Subcutaneous abdominal adipose tissue (tissue), 5 donors: Measurements from ENCODE around the gene GCC2.

ENCODE experiments used
- H3K27ac ChIP-seq: one replicate; pipeline ENCODE4 v1.7.0; 2013; ENCODE audit warnings: low read depth, mild to moderate bottlenecking, inconsistent platforms, low read length, moderate library complexity
- H3K27me3 ChIP-seq, 5 donors: one replicate each; pipeline ENCODE4 v1.7.0; 2013; ENCODE audit warnings: low read length in 5 of 5, inconsistent platforms in 1 of 5; ENCODE audit not compliant: control insufficient read depth in 5 of 5, insufficient read depth in 4 of 5
- H3K36me3 ChIP-seq, 5 donors: one replicate each; pipeline ENCODE4 v1.7.0; 2013; ENCODE audit warnings: low read length in 5 of 5; ENCODE audit not compliant: control insufficient read depth in 5 of 5, insufficient read depth in 5 of 5
- H3K4me1 ChIP-seq, 5 donors: one replicate each; pipeline ENCODE4 v1.7.0; 2013; ENCODE audit warnings: low read length in 5 of 5, mild to moderate bottlenecking in 3 of 5, moderate library complexity in 1 of 5; ENCODE audit not compliant: control insufficient read depth in 5 of 5, insufficient read depth in 5 of 5
- H3K4me3 ChIP-seq, 5 donors: one replicate each; pipeline ENCODE4 v1.7.0; 2013; ENCODE audit warnings: low read length in 5 of 5, low read depth in 1 of 5
- H3K9ac ChIP-seq, 5 donors: one replicate each; pipeline ENCODE4 v1.7.0; 2013; ENCODE audit warnings: low read length in 5 of 5, mild to moderate bottlenecking in 4 of 5, moderate library complexity in 3 of 5
- H3K9me3 ChIP-seq, 5 donors: one replicate each; pipeline ENCODE4 v1.7.0; 2013; ENCODE audit warnings: low read length in 5 of 5; ENCODE audit not compliant: control insufficient read depth in 5 of 5
- donor health status: healthy.
- donor health status: healthy.
- donor health status: healthy.
- donor health status: healthy.
- donor health status: healthy.

Gene GCC2

GRCh38 chr2:108538000-108538625 is 89.1 kb downstream of the GCC2 start:
- H3K9me3 ChIP-seq = no peaks in the 10 kb centered on the region
- peaks cover 3 to 60% (median 52%) of the 10 kb centered on the region in 5 donors for H3K4me1 ChIP-seq
- peak overlapping the region in 2 of 5 donors; percentile 52 to 92 for H3K9ac ChIP-seq
- peak overlapping the region; percentile 98 for H3K27ac ChIP-seq
- peaks cover 0 to 7% (median 0%) of the 10 kb centered on the region in 5 donors for H3K36me3 ChIP-seq
- H3K4me3 ChIP-seq = no peak overlapping the region
- no peaks in the 10 kb centered on the region for H3K27me3 ChIP-seq

- H3K4me3 ChIP-seq = no peak overlapping the region
- no peaks in the 10 kb centered on the region for H3K9me3 ChIP-seq
- H3K9ac ChIP-seq = peak overlapping the region in 1 of 5 donors; percentile 9
- H3K4me1 ChIP-seq = peaks cover 3 to 41% (median 40%) of the 10 kb centered on the region in 5 donors
- H3K27me3 ChIP-seq = no peaks in the 10 kb centered on the region
- H3K36me3 ChIP-seq = peaks cover 0 to 7% (median 0%) of the 10 kb centered on the region in 5 donors
- peak overlapping the region; percentile 66 for H3K27ac ChIP-seq
These were observed 92.4 kb downstream of the GCC2 start for GRCh38 chr2:108541451-108541850.

- no peaks in the 10 kb centered on the region for H3K9me3 ChIP-seq
- peak overlapping the region; percentile 66 for H3K27ac ChIP-seq
- no peaks in the 10 kb centered on the region for H3K27me3 ChIP-seq
- no peak overlapping the region for H3K4me3 ChIP-seq
- peaks cover 3 to 35% (median 35%) of the 10 kb centered on the region in 5 donors for H3K4me1 ChIP-seq
- H3K36me3 ChIP-seq = peaks cover 0 to 7% (median 0%) of the 10 kb centered on the region in 5 donors
- no peak overlapping the region for H3K9ac ChIP-seq
These were observed 93.1 kb downstream of the GCC2 start for GRCh38 chr2:108542071-108542470.

GRCh38 chr2:108547606-108548005 is 98.6 kb downstream of the GCC2 start:
- no peak overlapping the region for H3K9ac ChIP-seq
- no peak overlapping the region for H3K4me3 ChIP-seq
- H3K27me3 ChIP-seq = no peaks in the 10 kb centered on the region
- no peak overlapping the region for H3K27ac ChIP-seq
- H3K4me1 ChIP-seq = peaks cover under 1 to 17% (median 8%) of the 10 kb centered on the region in 5 donors
- no peaks in the 10 kb centered on the region for H3K9me3 ChIP-seq
- peaks cover 0 to 3% (median 0%) of the 10 kb centered on the region in 5 donors for H3K36me3 ChIP-seq

GRCh38 chr2:108548208-108549003 is 99.4 kb downstream of the GCC2 start:
- no peaks in the 10 kb centered on the region for H3K9me3 ChIP-seq
- peak overlapping the region in 1 of 5 donors; percentile 10 for H3K9ac ChIP-seq
- peak overlapping the region; percentile 9 for H3K27ac ChIP-seq
- H3K36me3 ChIP-seq = peaks cover 0 to 3% (median 0%) of the 10 kb centered on the region in 5 donors
- no peak overlapping the region for H3K4me3 ChIP-seq
- no peaks in the 10 kb centered on the region for H3K27me3 ChIP-seq
- peaks cover 3 to 22% (median 12%) of the 10 kb centered on the region in 5 donors for H3K4me1 ChIP-seq

GRCh38 chr2:108552566-108552965 is 103.6 kb downstream of the GCC2 start:
- H3K27me3 ChIP-seq = no peaks in the 10 kb centered on the region
- peaks cover 6 to 51% (median 43%) of the 10 kb centered on the region in 5 donors for H3K4me1 ChIP-seq
- H3K27ac ChIP-seq = peak overlapping the region; percentile 77
- no peak overlapping the region for H3K4me3 ChIP-seq
- H3K9me3 ChIP-seq = no peaks in the 10 kb centered on the region
- H3K36me3 ChIP-seq = no peaks in the 10 kb centered on the region
- no peak overlapping the region for H3K9ac ChIP-seq

GRCh38 chr2:108553209-108553919 is 104.4 kb downstream of the GCC2 start:
- Histone ChIP-seq H3K4me3 (no peak overlapping the region), H3K36me3 (no peaks in the 10 kb centered on the region), H3K27me3 (no peaks in the 10 kb centered on the region), H3K9me3 (no peaks in the 10 kb centered on the region), H3K9ac (peak overlapping the region in 1 of 5 donors; percentile 21), H3K4me1 (peaks cover 6 to 49% (median 43%) of the 10 kb centered on the region in 5 donors), H3K27ac (peak overlapping the region; percentile 77)

- Histone ChIP-seq H3K9ac (no peak overlapping the region), H3K36me3 (no peaks in the 10 kb centered on the region), H3K27me3 (no peaks in the 10 kb centered on the region), H3K27ac (peak overlapping the region; percentile 77), H3K9me3 (no peaks in the 10 kb centered on the region), H3K4me3 (no peak overlapping the region), H3K4me1 (peaks cover 6 to 44% (median 43%) of the 10 kb centered on the region in 5 donors)
These were observed 105.5 kb downstream of the GCC2 start for GRCh38 chr2:108554528-108554927.

- Histone ChIP-seq H3K27ac (peak overlapping the region; percentile 77), H3K36me3 (no peaks in the 10 kb centered on the region), H3K9ac (no peak overlapping the region), H3K4me3 (no peak overlapping the region), H3K9me3 (no peaks in the 10 kb centered on the region), H3K4me1 (peaks cover 6 to 52% (median 46%) of the 10 kb centered on the region in 5 donors), H3K27me3 (no peaks in the 10 kb centered on the region)
These were observed 106.6 kb downstream of the GCC2 start for GRCh38 chr2:108555572-108555971.
